Smooth muscle cell (in vitro differentiated cells): Measurements from ENCODE around the gene SMIM38. TPM values are rescaled to one million over a fixed set of nuclear protein-coding genes. Genes with fewer than 3 reads are reported as not detected.

Experiments used
- DNase-seq: peaks from one replicate; lab custom pipeline; 2025; ENCODE audit not compliant: unreplicated experiment; lab: John Stamatoyannopoulos, UW
- H2AFZ ChIP-seq: fragments of 200-600 bp; sonication (generic); 2 replicates; pipeline ENCODE4 v1.6.0; 2016; ENCODE audit warnings: antibody characterized with exemption, low read depth, mild to moderate bottlenecking
- H3F3A ChIP-seq: fragments of 200-600 bp; sonication (generic); 2 replicates; pipeline ENCODE4 v1.6.0; 2017; ENCODE audit warnings: antibody characterized with exemption, low read depth
- H3K27ac ChIP-seq: fragments of 200-600 bp; sonication (generic); 2 replicates; pipeline ENCODE4 v1.5.1; 2016; ENCODE audit warnings: low read depth, mild to moderate bottlenecking
- H3K27me3 ChIP-seq: fragments of 200-600 bp; sonication (generic); 2 replicates; pipeline ENCODE4 v1.6.1; 2016; ENCODE audit warnings: low read depth, mild to moderate bottlenecking
- H3K36me3 ChIP-seq: fragments of 200-600 bp; sonication (generic); 2 replicates; pipeline ENCODE4 v1.5.1; 2016; ENCODE audit warnings: low read depth
- H3K4me1 ChIP-seq: fragments of 200-600 bp; sonication (generic); 2 replicates; pipeline ENCODE4 v1.5.1; 2016; ENCODE audit warnings: low read depth
- H3K4me2 ChIP-seq: fragments of 200-600 bp; sonication (generic); 2 replicates; pipeline ENCODE4 v1.6.0; 2016; ENCODE audit warnings: mild to moderate bottlenecking
- H3K4me3 ChIP-seq: fragments of 200-600 bp; sonication (generic); 2 replicates; pipeline ENCODE4 v1.5.1; 2016; ENCODE audit warnings: mild to moderate bottlenecking
- H3K79me2 ChIP-seq: fragments of 200-600 bp; sonication (generic); 2 replicates; pipeline ENCODE4 v1.6.0; 2016; ENCODE audit warnings: low read depth, mild to moderate bottlenecking
- H3K9ac ChIP-seq: fragments of 200-600 bp; sonication (generic); 2 replicates; pipeline ENCODE4 v1.6.0; 2016; ENCODE audit warnings: low read depth
- H3K9me3 ChIP-seq: fragments of 200-600 bp; sonication (generic); replicated peaks from 2 replicates; pipeline ENCODE4 v1.5.1; 2016; ENCODE audit warnings: low read depth
- H4K20me1 ChIP-seq: fragments of 200-600 bp; sonication (generic); 2 replicates; pipeline ENCODE4 v1.6.0; 2016; ENCODE audit warnings: low read depth
- CTCF ChIP-seq: fragments of 200-600 bp; sonication (generic); IDR thresholded peaks from 2 replicates; pipeline ENCODE4 v1.5.1; 2017; ENCODE audit warnings: borderline replicate concordance, mild to moderate bottlenecking, antibody characterized with exemption; ENCODE audit not compliant: insufficient read depth, poor library complexity, severe bottlenecking
- WGBS: methylation state at CpG from one replicate; pipeline ENCODE4 v1.1.7; 2016; ENCODE audit warnings: low lambda C conversion rate; 5-methylcytosine and 5-hydroxymethylcytosine counted together
- polyA plus RNA-seq: library from polyadenylated mRNA; unstranded; fragments of >200 nt; fragmentation: Nextera tagmentation; extraction: Ambion mirVana; gene quantifications from 2 replicates; pipeline ENCODE4 v1.2.1, GENCODE V29; 2016
- total RNA-seq: library from RNA; depleted of rRNA; stranded (reverse); fragments of >200 nt; gene quantifications from 2 replicates; pipeline ENCODE4 v1.2.3, GENCODE V29; 2014

SMIM38 gene
- total and polyA plus RNA-seq, 2 experiments from 2014 or later, result 0.27 TPM; not detected in 1

- H3K9me3 ChIP-seq, result no peaks in the 10 kb centered on the region
- TF ChIP-seq CTCF, result no peak
- 84% methylated on average over 18 of the region's 21 CpGs for WGBS
- H3K27ac ChIP-seq, result no peak overlapping the region
- H3K79me2 ChIP-seq, result no peaks in the 10 kb centered on the region
- H3K4me2 ChIP-seq, result no peak overlapping the region
- H4K20me1 ChIP-seq, result no peaks in the 10 kb centered on the region
- no peak overlapping the region for H3K4me3 ChIP-seq
- no peak overlapping the region for H3K9ac ChIP-seq
- no peaks in the 10 kb centered on the region for H3K27me3 ChIP-seq
- H3F3A ChIP-seq, result no peaks in the 10 kb centered on the region
- no peak overlapping the region for H2AFZ ChIP-seq
- H3K4me1 ChIP-seq, result peaks cover 24% of the 10 kb centered on the region
- H3K36me3 ChIP-seq, result no peaks in the 10 kb centered on the region
- no peak for DNase-seq
Observed at GRCh38 chr11:69154211-69154913, 1.4 kb upstream of the SMIM38 start.

DNA sequence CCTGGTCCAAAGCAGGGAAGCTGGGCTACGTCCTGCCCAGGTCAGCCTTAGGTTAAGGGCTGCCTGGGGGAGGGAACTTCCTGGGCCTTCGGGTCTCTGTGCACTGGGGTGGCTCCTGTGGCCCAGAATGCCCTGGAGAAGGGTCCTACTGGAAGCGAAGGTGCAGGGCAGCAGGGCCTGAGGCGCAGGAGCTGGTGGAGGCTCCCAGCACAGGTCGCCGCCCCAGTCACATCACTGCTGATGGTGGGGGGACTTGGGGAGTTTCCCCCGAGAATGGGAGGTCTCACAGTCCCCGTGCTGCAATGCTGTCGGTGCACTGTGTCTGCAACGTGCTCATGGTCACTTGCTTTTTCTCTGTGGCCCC lies 815 bp upstream of the SMIM38 start:
- Histone ChIP-seq H3K9ac (no peak overlapping the region), H3K36me3 (no peaks in the 10 kb centered on the region), H3K4me3 (no peak overlapping the region), H4K20me1 (no peaks in the 10 kb centered on the region), H3F3A (no peaks in the 10 kb centered on the region), H3K4me2 (no peak overlapping the region), H3K27ac (no peak overlapping the region), H3K79me2 (no peaks in the 10 kb centered on the region), H3K27me3 (no peaks in the 10 kb centered on the region), H3K4me1 (peaks cover 24% of the 10 kb centered on the region), H2AFZ (no peak overlapping the region), H3K9me3 (no peaks in the 10 kb centered on the region)
- 86% methylated on average over 9 of the region's 10 CpGs for WGBS
- no peak for DNase-seq
- no peak for TF ChIP-seq CTCF

DNA sequence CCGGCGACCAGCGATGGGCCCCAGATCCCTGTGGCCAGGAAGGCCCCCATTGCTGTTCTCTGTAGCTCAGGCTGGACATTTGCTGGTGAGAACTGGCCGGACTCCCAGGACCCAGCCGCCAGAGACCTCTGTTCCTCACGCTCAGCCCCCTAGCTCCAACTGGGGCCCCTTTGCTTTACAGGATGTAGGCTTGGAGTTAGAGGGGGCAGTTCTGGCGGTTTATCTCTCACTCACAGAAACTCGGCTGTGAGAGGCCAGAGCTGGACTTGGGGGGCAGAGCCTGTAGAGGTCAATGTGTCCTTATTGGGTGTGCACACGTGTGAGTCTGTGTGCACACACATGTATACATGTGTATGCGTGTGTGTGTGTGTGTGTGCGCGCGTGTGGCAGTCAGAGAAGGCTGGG lies 502 bp downstream of the SMIM38 start:
- no peak overlapping the region for H3K4me3 ChIP-seq
- DNase-seq, result no peak
- no peak overlapping the region for H3K9ac ChIP-seq
- no peaks in the 10 kb centered on the region for H3K9me3 ChIP-seq
- peak overlapping the region; percentile 58 for H3K4me2 ChIP-seq
- H3K27me3 ChIP-seq, result no peaks in the 10 kb centered on the region
- WGBS, result 73% methylated on average over 13 of the region's 13 CpGs
- H3K79me2 ChIP-seq, result no peaks in the 10 kb centered on the region
- H3K36me3 ChIP-seq, result no peaks in the 10 kb centered on the region
- H3K27ac ChIP-seq, result peak overlapping the region; percentile 62
- peaks cover 24% of the 10 kb centered on the region for H3K4me1 ChIP-seq
- no peak overlapping the region for H2AFZ ChIP-seq
- H4K20me1 ChIP-seq, result no peaks in the 10 kb centered on the region
- no peaks in the 10 kb centered on the region for H3F3A ChIP-seq
- TF ChIP-seq CTCF, result no peak

DNA sequence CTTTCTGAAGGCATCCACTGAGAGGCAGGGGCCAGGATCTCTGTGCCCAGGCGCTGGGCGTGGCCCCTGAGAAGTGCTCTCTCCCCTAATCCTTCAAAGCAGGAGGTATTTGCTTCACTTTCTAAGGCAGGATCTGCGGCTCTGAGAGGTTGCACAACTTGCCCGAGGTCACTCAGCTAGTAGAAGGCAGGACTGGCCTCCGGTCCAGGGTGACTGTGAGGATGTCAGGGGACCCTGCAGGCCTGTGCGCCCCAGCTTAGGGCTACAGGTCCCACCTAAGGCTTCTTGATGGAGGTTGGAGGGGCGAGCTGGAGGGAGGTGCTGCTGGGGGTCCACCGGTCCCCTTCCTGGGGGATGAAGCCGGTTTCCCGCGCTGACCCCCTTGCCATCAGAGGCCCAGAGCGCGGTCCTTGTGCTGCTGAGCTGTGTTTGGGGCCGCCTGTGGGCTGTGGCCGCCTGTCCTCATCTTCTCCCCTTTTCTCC lies 979 bp downstream of the SMIM38 start:
- 82% methylated on average over 15 of the region's 15 CpGs for WGBS
- H3K27ac ChIP-seq, result peak overlapping the region; percentile 62

More for the DNA sequence above, 979 bp downstream of the SMIM38 start:
- no peaks in the 10 kb centered on the region for H3F3A ChIP-seq
- H2AFZ ChIP-seq, result no peak overlapping the region
- no peak for TF ChIP-seq CTCF
- no peaks in the 10 kb centered on the region for H4K20me1 ChIP-seq
- no peak for DNase-seq
- H3K27me3 ChIP-seq, result no peaks in the 10 kb centered on the region
- H3K4me1 ChIP-seq, result peaks cover 20% of the 10 kb centered on the region
- no peaks in the 10 kb centered on the region for H3K36me3 ChIP-seq
- no peaks in the 10 kb centered on the region for H3K9me3 ChIP-seq
- peak overlapping the region; percentile 58 for H3K4me2 ChIP-seq
- no peaks in the 10 kb centered on the region for H3K79me2 ChIP-seq
- no peak overlapping the region for H3K4me3 ChIP-seq
- H3K9ac ChIP-seq, result no peak overlapping the region
